ENCODE results near the gene CMIP.

The CMIP gene

GRCh38 chr16:81693744-81694303 is 249.2 kb downstream of the CMIP start:
- WGBS = 94% methylated on average over 9 of the region's 9 CpGs
- Histone ChIP-seq H2BK12ac (ENCODE audit: low read length in 2 of 2) (no peak overlapping the region), H3K27me3 (ENCODE audit: control insufficient read depth in 1 of 2, insufficient read depth in 1 of 2, low read length in 2 of 2) (no peaks in the 10 kb centered on the region)

DNA sequence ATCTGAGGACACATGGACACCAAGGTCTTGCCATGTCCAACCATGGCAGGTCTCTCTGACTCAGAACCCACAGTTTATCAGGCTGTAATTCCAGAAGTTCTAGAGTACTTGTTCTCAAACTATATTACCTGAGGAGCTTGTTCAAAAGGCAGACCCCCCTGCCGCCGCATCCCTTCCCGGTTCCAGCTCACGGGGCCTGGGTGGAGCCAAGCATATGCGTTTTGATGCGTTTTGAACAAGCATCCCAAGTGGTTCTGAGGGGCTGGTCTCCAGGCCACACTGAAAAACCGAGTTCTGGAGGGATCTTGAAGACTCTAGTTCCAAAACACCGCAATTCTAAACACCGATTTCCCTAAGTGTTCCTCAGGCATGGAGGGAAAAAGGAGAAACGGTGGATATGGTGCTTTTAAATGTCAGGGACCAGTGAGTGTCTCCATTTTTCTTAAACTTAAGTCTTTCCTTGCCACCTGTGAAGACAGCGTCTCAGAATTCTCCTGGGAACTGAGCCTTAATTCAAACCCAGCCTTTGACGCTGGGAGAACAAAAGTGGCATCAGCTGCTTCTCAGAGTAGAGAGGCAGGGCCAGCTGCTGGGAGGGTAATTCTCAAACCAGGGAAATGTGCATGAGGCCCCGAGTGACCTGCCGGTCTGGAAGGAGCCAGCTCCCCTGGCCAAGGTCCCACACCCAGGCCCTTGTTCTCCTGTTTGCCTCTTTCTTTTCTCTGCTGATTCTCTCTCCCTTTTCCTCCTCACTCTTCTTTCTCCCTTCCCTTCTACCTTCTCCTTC is 250.1 kb downstream of the CMIP start:
- 93% methylated on average over 12 of the region's 14 CpGs for whole genome bisulfite sequencing
- no peak overlapping the region for H3K4me3 ChIP-seq (ENCODE audit: insufficient read depth in 1 of 2, low read depth in 1 of 2, low read length in 2 of 2)

More at GRCh38 chr16:81693744-81694303, 249.2 kb downstream of the CMIP start:
- no peak overlapping the region for H2BK15ac ChIP-seq (ENCODE audit: low read depth, poor library complexity, severe bottlenecking)
- no peak overlapping the region for H3K18ac ChIP-seq (ENCODE audit: low read depth in 1 of 2, low read length in 2 of 2)
- H3K36me3 ChIP-seq (ENCODE audit: control insufficient read depth in 1 of 2, insufficient read depth in 2 of 2, low read depth in 1 of 2, low read length in 2 of 2) = peaks cover 34 to 61% of the 10 kb centered on the region in 2 experiments
- no peak overlapping the region for H3K4me3 ChIP-seq (ENCODE audit: insufficient read depth in 1 of 2, low read depth in 1 of 2, low read length in 2 of 2)
- H2BK5ac ChIP-seq (ENCODE audit: low read depth, low read length, poor library complexity, severe bottlenecking) = no peak overlapping the region
- no peak overlapping the region for H3K9ac ChIP-seq (ENCODE audit: low read length)
- H2AFZ ChIP-seq (ENCODE audit: low read depth, low read length) = no peak overlapping the region
- H3K4me1 ChIP-seq (ENCODE audit: control insufficient read depth, insufficient read depth, low read depth, low read length) = peaks cover 4% of the 10 kb centered on the region
- no peak overlapping the region for H2AK5ac ChIP-seq (ENCODE audit: low read length, severe bottlenecking)
- H2BK120ac ChIP-seq (ENCODE audit: low read depth, low read length) = no peak overlapping the region
- H4K8ac ChIP-seq (ENCODE audit: low read length) = no peak overlapping the region
- peaks cover 6% of the 10 kb centered on the region for H3K79me1 ChIP-seq (replicated peaks; ENCODE audit: low read length, poor library complexity, severe bottlenecking)
- no peaks in the 10 kb centered on the region for H3K9me3 ChIP-seq (ENCODE audit: control insufficient read depth, low read length)
- H3K14ac ChIP-seq (ENCODE audit: low read length in 2 of 2) = peak overlapping the region in 1 of 2 experiments; percentile 30
- no peak overlapping the region for H3K27ac ChIP-seq (ENCODE audit: low read length, poor library complexity, severe bottlenecking)
- no peak overlapping the region for H3K4me2 ChIP-seq (ENCODE audit: low read length, poor library complexity, severe bottlenecking)
- H3K23ac ChIP-seq (ENCODE audit: low read length in 2 of 2) = no peak overlapping the region
- no peak overlapping the region for H4K91ac ChIP-seq (ENCODE audit: low read length)
- no peak for DNase-seq
- H3K4ac ChIP-seq (ENCODE audit: low read depth in 1 of 2, low read length in 2 of 2) = no peak overlapping the region

GRCh38 chr16:81695321-81696165 is 250.9 kb downstream of the CMIP start:
- Histone ChIP-seq H3K27ac (ENCODE audit: low read length, poor library complexity, severe bottlenecking) (no peak overlapping the region), H2BK5ac (ENCODE audit: low read depth, low read length, poor library complexity, severe bottlenecking) (no peak overlapping the region), H3K79me1 (replicated peaks; ENCODE audit: low read length, poor library complexity, severe bottlenecking) (peaks cover 6% of the 10 kb centered on the region), H3K4me1 (ENCODE audit: control insufficient read depth, insufficient read depth, low read depth, low read length) (peaks cover 10% of the 10 kb centered on the region), H4K8ac (ENCODE audit: low read length) (no peak overlapping the region), H3K9me3 (ENCODE audit: control insufficient read depth, low read length) (no peaks in the 10 kb centered on the region), H3K18ac (ENCODE audit: low read depth in 1 of 2, low read length in 2 of 2) (no peak overlapping the region), H2BK12ac (ENCODE audit: low read length in 2 of 2) (no peak overlapping the region), H3K9ac (ENCODE audit: low read length) (peak overlapping the region; percentile 42), H3K27me3 (ENCODE audit: control insufficient read depth in 1 of 2, insufficient read depth in 1 of 2, low read length in 2 of 2) (no peaks in the 10 kb centered on the region), H4K91ac (ENCODE audit: low read length) (no peak overlapping the region), H2AFZ (ENCODE audit: low read depth, low read length) (no peak overlapping the region), H2BK15ac (ENCODE audit: low read depth, poor library complexity, severe bottlenecking) (no peak overlapping the region), H3K23ac (ENCODE audit: low read length in 2 of 2) (no peak overlapping the region), H3K4me3 (ENCODE audit: insufficient read depth in 1 of 2, low read depth in 1 of 2, low read length in 2 of 2) (no peak overlapping the region), H3K14ac (ENCODE audit: low read length in 2 of 2) (no peak overlapping the region), H2BK120ac (ENCODE audit: low read depth, low read length) (no peak overlapping the region), H3K36me3 (ENCODE audit: control insufficient read depth in 1 of 2, insufficient read depth in 2 of 2, low read depth in 1 of 2, low read length in 2 of 2) (peaks cover 35 to 67% of the 10 kb centered on the region in 2 experiments), H3K4ac (ENCODE audit: low read depth in 1 of 2, low read length in 2 of 2) (no peak overlapping the region), H2AK5ac (ENCODE audit: low read length, severe bottlenecking) (no peak overlapping the region), H3K4me2 (ENCODE audit: low read length, poor library complexity, severe bottlenecking) (no peak overlapping the region)
- WGBS = 90% methylated on average over 8 of the region's 10 CpGs
- no peak for DNase-seq

More for the DNA sequence above, 250.1 kb downstream of the CMIP start:
- Histone ChIP-seq H3K27me3 (ENCODE audit: control insufficient read depth in 1 of 2, insufficient read depth in 1 of 2, low read length in 2 of 2) (no peaks in the 10 kb centered on the region), H3K36me3 (ENCODE audit: control insufficient read depth in 1 of 2, insufficient read depth in 2 of 2, low read depth in 1 of 2, low read length in 2 of 2) (peaks cover 35 to 65% of the 10 kb centered on the region in 2 experiments), H3K9ac (ENCODE audit: low read length) (peak overlapping the region; percentile 42), H3K79me1 (replicated peaks; ENCODE audit: low read length, poor library complexity, severe bottlenecking) (peaks cover 6% of the 10 kb centered on the region), H3K14ac (ENCODE audit: low read length in 2 of 2) (no peak overlapping the region), H3K9me3 (ENCODE audit: control insufficient read depth, low read length) (no peaks in the 10 kb centered on the region), H2BK12ac (ENCODE audit: low read length in 2 of 2) (no peak overlapping the region), H4K91ac (ENCODE audit: low read length) (no peak overlapping the region), H3K4me1 (ENCODE audit: control insufficient read depth, insufficient read depth, low read depth, low read length) (peaks cover 4% of the 10 kb centered on the region), H3K27ac (ENCODE audit: low read length, poor library complexity, severe bottlenecking) (no peak overlapping the region), H3K23ac (ENCODE audit: low read length in 2 of 2) (no peak overlapping the region), H2BK5ac (ENCODE audit: low read depth, low read length, poor library complexity, severe bottlenecking) (no peak overlapping the region), H2BK15ac (ENCODE audit: low read depth, poor library complexity, severe bottlenecking) (no peak overlapping the region), H3K18ac (ENCODE audit: low read depth in 1 of 2, low read length in 2 of 2) (no peak overlapping the region), H3K4ac (ENCODE audit: low read depth in 1 of 2, low read length in 2 of 2) (no peak overlapping the region), H2AFZ (ENCODE audit: low read depth, low read length) (no peak overlapping the region), H2BK120ac (ENCODE audit: low read depth, low read length) (no peak overlapping the region), H2AK5ac (ENCODE audit: low read length, severe bottlenecking) (no peak overlapping the region), H4K8ac (ENCODE audit: low read length) (no peak overlapping the region), H3K4me2 (ENCODE audit: low read length, poor library complexity, severe bottlenecking) (no peak overlapping the region)
- DNase-seq = no peak
